Right atrium auricular region (tissue), 2 donors: ENCODE results near the gene MEGF10. TPM values are rescaled to one million over a fixed set of nuclear protein-coding genes. Genes with fewer than 3 reads are reported as not detected.

Experiments used
- DNase-seq: peaks from one replicate; pipeline ENCODE4 v3.0.0-alpha.2; 2019; ENCODE audit warnings: low spot score
- H3K27ac ChIP-seq, 2 donors: fragments of 200-600 bp; sonication (generic); 1 replicate in 1 of 2; 2 replicates in 1 of 2; pipeline ENCODE4 v1.5.1; 2016 to 2019
- H3K27me3 ChIP-seq, 2 donors: fragments of 200-600 bp; sonication (generic); one replicate each; pipeline versions ENCODE4 v1.5.1 to v1.6.0; 2017 to 2019
- H3K36me3 ChIP-seq: fragments of 200-600 bp; sonication (generic); one replicate; pipeline ENCODE4 v1.5.1; 2016
- H3K4me1 ChIP-seq, 2 donors: fragments of 200-600 bp; sonication (generic); one replicate each; pipeline versions ENCODE4 v1.5.1 to v1.6.0; 2017 to 2019
- H3K4me3 ChIP-seq, 2 donors: fragments of 200-600 bp; sonication (generic); 1 replicate in 1 of 2; 2 replicates in 1 of 2; pipeline ENCODE4 v1.5.1; 2017 to 2019; ENCODE audit warnings: mild to moderate bottlenecking in 1 of 2, moderate library complexity in 1 of 2
- H3K9me3 ChIP-seq, 2 donors: fragments of 200-600 bp; sonication (generic); one replicate each; pipeline ENCODE4 v1.5.1; 2019
- CTCF ChIP-seq, 2 donors: fragments of 200-600 bp; sonication (generic); IDR thresholded peaks; one replicate each; pipeline ENCODE4 v1.5.1; 2019; ENCODE audit warnings: antibody characterized with exemption in 2 of 2
- total RNA-seq, 2 donors: library from RNA; depleted of rRNA; stranded (reverse); fragments of >200 nt; gene quantifications; one replicate each; pipeline ENCODE4 v1.1.0, GENCODE V29; 2016

MEGF10 gene
- total RNA-seq, 2 donors from 2014 or later = 0.71 to 3.0 TPM

GRCh38 chr5:127367946-127368465, 77.4 kb downstream of the MEGF10 start:
- Histone ChIP-seq H3K4me1 (no peaks in the 10 kb centered on the region), H3K9me3 (no peaks in the 10 kb centered on the region), H3K27me3 (no peaks in the 10 kb centered on the region), H3K36me3 (no peaks in the 10 kb centered on the region), H3K4me3 (no peak overlapping the region), H3K27ac (no peak overlapping the region)
- no peak for TF ChIP-seq CTCF (IDR thresholded peaks at IDR 0.05)
- DNase-seq = no peak

GRCh38 chr5:127369796-127370195, 79.2 kb downstream of the MEGF10 start:
- H3K4me3 ChIP-seq = no peak overlapping the region
- H3K27me3 ChIP-seq = no peaks in the 10 kb centered on the region
- H3K36me3 ChIP-seq = no peaks in the 10 kb centered on the region
- H3K9me3 ChIP-seq = no peaks in the 10 kb centered on the region
- no peak for DNase-seq
- TF ChIP-seq CTCF (IDR thresholded peaks at IDR 0.05) = no peak
- H3K4me1 ChIP-seq = no peaks in the 10 kb centered on the region
- no peak overlapping the region for H3K27ac ChIP-seq

DNA sequence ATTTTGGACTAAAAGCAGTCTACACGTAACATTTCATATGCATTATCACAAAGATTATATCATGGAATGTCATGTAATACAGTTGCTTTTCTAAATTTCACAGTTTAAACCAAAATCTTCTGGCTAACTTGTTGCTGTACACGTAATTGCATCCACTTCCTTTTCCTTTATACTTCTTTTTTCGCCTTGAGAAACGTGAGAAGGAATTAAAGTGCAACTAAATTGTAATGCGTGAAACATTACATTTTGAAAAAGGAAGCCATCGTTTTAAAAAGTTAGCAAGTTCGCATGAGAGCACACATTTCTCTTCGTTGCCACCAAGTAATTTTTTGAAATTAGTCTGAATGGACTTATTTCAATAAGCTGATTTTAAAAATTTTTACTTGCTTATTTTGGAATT, 80.0 kb downstream of the MEGF10 start:
- H3K4me1 ChIP-seq = no peaks in the 10 kb centered on the region
- H3K36me3 ChIP-seq = no peaks in the 10 kb centered on the region
- no peak overlapping the region for H3K4me3 ChIP-seq
- H3K9me3 ChIP-seq = no peaks in the 10 kb centered on the region
- TF ChIP-seq CTCF (IDR thresholded peaks at IDR 0.05) = no peak
- no peak for DNase-seq
- peak overlapping the region in 1 of 2 donors; percentile 5 for H3K27ac ChIP-seq
- H3K27me3 ChIP-seq = no peaks in the 10 kb centered on the region

- H3K9me3 ChIP-seq = no peaks in the 10 kb centered on the region
- peak in 1 of 2 donors; percentile 36 for TF ChIP-seq CTCF (IDR thresholded peaks at IDR 0.05)
- DNase-seq = no peak
- no peaks in the 10 kb centered on the region for H3K27me3 ChIP-seq
- no peak overlapping the region for H3K27ac ChIP-seq
- H3K4me3 ChIP-seq = no peak overlapping the region
- H3K36me3 ChIP-seq = no peaks in the 10 kb centered on the region
- no peaks in the 10 kb centered on the region for H3K4me1 ChIP-seq
Measured at GRCh38 chr5:127373858-127374491, 83.4 kb downstream of the MEGF10 start.

DNA sequence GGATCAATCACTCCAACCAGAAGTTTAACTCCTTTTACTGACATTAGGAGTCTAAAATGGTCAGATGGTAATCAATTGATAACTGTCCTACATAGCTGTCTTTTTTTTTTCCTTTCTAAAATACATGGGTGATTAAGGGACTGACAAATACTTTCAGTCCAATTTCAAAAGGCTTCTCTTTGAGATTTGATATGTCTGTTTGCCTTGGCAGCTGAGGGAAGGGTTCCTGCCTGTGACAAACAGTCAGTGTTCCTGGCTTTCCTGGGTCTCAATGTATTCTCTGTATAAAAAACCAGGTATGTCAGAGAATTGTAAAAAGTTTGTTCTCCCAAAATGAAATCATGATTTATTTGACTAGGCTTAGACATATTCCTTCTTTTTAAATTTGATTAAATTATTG, 84.5 kb downstream of the MEGF10 start:
- H3K27ac ChIP-seq = no peak overlapping the region
- no peaks in the 10 kb centered on the region for H3K9me3 ChIP-seq
- H3K27me3 ChIP-seq = no peaks in the 10 kb centered on the region
- no peaks in the 10 kb centered on the region for H3K36me3 ChIP-seq
- no peak overlapping the region for H3K4me3 ChIP-seq
- TF ChIP-seq CTCF (IDR thresholded peaks at IDR 0.05) = no peak
- no peaks in the 10 kb centered on the region for H3K4me1 ChIP-seq
- no peak for DNase-seq
